Fibroblast of skin of left quadriceps (primary cell): ENCODE results near the gene MRAP.

Experiments
- DNase-seq, 2 experiments: peaks; one replicate each; pipeline ENCODE4 v3.0.0-alpha.2; 2013; ENCODE audit warnings: low read depth in 2 of 2

Gene MRAP

GRCh38 chr21:32348604-32349332 is 50.1 kb downstream of the MRAP start:
- no peak for DNase-seq

GRCh38 chr21:32349333-32349944 is 50.8 kb downstream of the MRAP start:
- no peak for DNase-seq

- DNase-seq, result no peak
Measured at GRCh38 chr21:32350211-32350980, 51.7 kb downstream of the MRAP start.

GRCh38 chr21:32350981-32351380 is 52.3 kb downstream of the MRAP start:
- no peak for DNase-seq

GRCh38 chr21:32351428-32351827 is 52.8 kb downstream of the MRAP start:
- no peak for DNase-seq

GRCh38 chr21:32352526-32352925 is 53.9 kb downstream of the MRAP start:
- no peak for DNase-seq

- no peak for DNase-seq
Measured at GRCh38 chr21:32353002-32353711, 54.5 kb downstream of the MRAP start.

- no peak for DNase-seq
Measured at GRCh38 chr21:32356874-32357395, 58.3 kb downstream of the MRAP start.

GRCh38 chr21:32359719-32360260 is 61.1 kb downstream of the MRAP start:
- no peak for DNase-seq

- DNase-seq, result no peak
Measured at GRCh38 chr21:32360401-32360975, 61.8 kb downstream of the MRAP start.
